ENCODE results near the gene ZFP90.
"Not testable (repeated sequence)": the region's sequence is repeated elsewhere in the genome, so short reads cannot be mapped to it uniquely, and the experiment has no call there.

ZFP90 gene

GRCh38 chr16:68517606-68518166, 21.4 kb upstream of the ZFP90 start:
- no peak for DNase-seq (ENCODE audit: low read depth in 2 of 2, low spot score in 1 of 2)

GRCh38 chr16:68519225-68519745, 19.8 kb upstream of the ZFP90 start:
- no peak for DNase-seq (ENCODE audit: low read depth in 2 of 2, low spot score in 1 of 2)

- peak; percentile 67 to 72 for DNase-seq (ENCODE audit: low read depth in 2 of 2, low spot score in 1 of 2)
Measured at GRCh38 chr16:68520649-68521086, 18.4 kb upstream of the ZFP90 start.

DNA sequence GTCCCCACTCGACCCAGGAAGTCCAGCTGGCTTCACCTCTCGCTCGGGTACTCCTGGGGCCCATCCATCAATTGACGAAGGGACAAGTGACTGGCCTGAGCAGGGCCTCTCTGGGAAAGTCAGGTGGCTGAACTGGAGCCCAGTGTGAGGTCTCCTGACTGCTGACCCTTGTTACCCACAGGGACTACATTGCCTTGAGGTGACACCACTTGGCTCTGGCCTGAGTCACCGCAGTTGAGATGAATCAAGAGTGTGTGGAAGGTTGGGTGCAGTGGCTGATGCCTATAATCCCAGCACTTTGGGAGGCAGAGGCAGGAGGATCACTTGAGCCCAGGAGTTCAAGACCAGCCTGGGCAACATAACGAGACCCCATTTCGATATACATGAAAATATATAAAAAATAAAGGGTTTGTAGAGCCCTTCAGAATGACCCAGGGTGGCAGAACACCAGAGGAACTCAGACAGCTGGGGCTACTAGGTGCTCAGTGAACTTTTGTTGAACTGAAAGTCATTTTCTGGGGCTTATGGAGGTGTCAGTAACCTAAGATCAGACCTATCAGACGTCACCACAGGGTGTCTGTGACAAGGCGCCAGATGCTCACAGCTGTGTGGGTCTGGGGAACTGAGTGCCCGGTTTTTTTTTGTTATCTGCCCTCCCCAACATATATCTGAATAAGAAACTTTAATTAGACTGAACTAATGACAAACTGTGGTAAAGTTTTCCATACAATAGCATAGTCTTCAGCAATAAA, 14.8 kb upstream of the ZFP90 start:
- DNase-seq (ENCODE audit: low read depth in 2 of 2, low spot score in 1 of 2): no peak

DNA sequence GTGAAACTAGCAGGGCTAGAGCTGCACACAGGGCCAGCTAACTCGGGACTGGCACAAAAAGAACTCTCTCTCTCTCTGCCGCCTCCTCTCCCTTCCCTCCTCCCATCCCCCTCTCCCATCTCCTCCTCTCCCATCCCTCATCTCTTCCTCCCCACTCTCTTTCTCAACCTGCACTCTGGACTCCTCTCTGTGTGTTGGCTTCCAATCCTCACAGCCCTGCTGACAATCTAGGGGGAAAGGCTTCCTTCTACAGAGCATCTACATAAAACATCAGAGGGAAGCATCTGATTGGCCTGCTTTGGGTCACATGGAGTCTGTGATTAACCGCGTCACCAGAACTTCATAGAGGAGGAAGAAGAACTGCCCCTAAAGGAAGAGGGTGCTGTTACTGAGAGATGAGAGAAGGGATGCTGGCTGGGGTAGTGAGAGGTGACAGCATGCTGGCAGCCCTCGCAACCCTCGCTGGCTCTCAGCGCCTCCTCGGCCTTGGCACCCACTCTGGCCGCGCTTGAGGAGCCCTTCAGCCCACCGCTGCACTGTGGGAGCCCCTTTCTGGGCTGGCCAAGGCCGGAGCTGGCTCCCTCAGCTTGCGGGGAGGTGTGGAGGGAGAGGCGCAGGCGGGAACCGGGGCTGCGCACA, 12.8 kb upstream of the ZFP90 start:
- no peak for DNase-seq (ENCODE audit: low read depth in 2 of 2, low spot score in 1 of 2)

GRCh38 chr16:68526782-68527145, 12.3 kb upstream of the ZFP90 start:
- no peak for DNase-seq (ENCODE audit: low read depth in 2 of 2, low spot score in 1 of 2)

- no peak for DNase-seq (ENCODE audit: low read depth in 2 of 2, low spot score in 1 of 2)
Measured at GRCh38 chr16:68528233-68528632, 10.9 kb upstream of the ZFP90 start.

DNA sequence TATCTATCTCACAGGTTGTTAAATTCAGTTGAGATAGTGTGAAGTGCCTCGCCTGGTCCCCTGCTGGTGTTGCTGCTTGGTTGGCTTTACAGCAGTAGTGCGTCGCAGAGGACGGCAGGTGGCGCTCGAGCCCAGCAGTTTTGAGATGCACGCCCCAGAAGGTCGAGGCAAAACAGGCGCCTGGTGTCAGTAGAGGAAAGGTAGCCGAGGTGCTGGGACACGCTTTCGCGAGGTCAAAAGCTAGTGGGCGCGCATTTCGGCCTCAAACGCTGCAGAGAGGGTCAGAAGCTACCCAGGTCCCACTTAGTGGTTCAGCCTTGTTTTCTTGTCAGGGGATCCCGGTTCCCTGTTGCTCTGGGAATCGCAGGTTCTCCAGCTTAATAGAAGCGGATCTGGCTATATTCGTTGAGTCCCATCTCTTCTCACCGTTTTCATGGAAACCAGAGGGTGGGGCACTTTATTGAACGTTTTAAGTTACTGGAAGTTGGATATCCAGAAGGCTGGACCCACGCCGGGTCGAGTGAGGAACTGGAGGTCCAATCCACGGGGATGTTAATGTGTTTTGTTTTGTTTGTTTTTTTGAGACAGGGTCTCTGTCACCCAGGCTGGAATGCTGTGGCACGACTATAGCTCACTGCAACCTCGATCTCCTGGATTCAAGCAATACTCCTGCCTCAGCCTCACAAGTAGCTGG, 10.3 kb upstream of the ZFP90 start:
- peak; percentile 66 to 87 for DNase-seq (ENCODE audit: low read depth in 2 of 2, low spot score in 1 of 2)

GRCh38 chr16:68529608-68529930, 9.5 kb upstream of the ZFP90 start:
- DNase-seq (ENCODE audit: low read depth in 2 of 2, low spot score in 1 of 2): no peak

- DNase-seq (ENCODE audit: low read depth in 2 of 2, low spot score in 1 of 2): peak; percentile 74 to 79
Measured at GRCh38 chr16:68529931-68530701, 9.0 kb upstream of the ZFP90 start.

DNA sequence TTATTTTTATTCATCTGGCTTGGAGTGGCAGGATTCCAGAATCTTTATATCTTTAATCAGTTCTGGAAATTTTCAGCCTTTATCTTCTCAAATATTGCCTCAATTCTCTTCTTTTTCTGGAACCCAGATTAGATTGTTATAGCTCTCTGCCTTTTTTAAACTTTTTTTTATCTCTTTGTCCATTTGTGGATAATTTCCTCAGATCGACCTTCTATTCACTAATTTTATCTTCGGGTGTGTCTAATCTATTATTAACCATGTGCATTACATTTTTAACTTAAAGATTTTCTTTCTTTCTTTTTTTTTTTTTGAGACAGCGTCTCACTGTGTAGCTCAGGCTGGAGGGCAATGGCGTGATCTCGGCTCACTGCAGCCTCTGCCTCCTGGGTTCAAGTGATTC, 5.2 kb upstream of the ZFP90 start:
- DNase-seq (ENCODE audit: low read depth in 2 of 2, low spot score in 1 of 2): no peak

DNA sequence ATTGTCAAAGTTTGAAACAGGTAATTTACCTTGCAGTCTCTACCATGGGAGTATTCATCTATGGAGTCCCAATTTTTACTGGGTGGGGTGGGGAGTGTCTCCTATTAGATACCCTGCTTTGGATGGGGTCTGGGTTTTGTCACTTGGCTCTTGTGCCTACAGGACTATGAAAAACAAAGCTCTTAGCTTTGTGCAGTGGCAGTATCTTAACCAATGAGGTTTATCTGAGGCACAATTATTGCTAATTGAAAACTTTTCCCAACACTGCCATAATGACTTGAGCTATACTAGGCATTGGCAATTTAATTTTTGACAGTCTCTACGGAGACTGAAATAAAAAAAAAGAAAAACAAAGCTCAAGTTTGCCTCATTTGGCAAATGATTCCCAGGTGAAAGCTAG, 3.8 kb upstream of the ZFP90 start:
- no peak for DNase-seq (ENCODE audit: low read depth in 2 of 2, low spot score in 1 of 2)

- DNase-seq (ENCODE audit: low read depth in 2 of 2, low spot score in 1 of 2): no peak
Measured at GRCh38 chr16:68539711-68540239, 684 bp downstream of the ZFP90 start.

GRCh38 chr16:68548947-68549346, 9.9 kb downstream of the ZFP90 start:
- DNase-seq (ENCODE audit: low read depth in 2 of 2, low spot score in 1 of 2): no peak

DNA sequence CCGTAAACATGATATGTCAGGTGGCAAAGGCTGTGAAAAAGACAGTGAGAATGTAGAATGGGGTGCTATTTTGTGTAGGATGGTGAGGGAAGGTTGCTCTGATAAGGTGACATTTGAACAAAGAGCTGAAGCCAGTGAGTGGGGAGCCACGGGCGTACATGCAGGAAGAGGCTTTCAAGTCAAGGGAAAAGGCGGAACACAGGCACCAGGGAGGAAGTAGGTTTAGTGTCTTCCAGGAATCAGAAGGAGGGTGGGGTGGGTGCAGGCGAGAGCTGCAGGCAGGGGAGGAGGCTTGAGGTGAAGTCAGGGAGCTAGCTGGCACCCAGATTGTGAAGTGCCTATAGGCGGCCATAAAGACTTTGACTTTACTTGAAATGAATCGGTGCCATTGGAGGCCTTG, 14.1 kb downstream of the ZFP90 start:
- no peak for DNase-seq (ENCODE audit: low read depth in 2 of 2, low spot score in 1 of 2)

DNA sequence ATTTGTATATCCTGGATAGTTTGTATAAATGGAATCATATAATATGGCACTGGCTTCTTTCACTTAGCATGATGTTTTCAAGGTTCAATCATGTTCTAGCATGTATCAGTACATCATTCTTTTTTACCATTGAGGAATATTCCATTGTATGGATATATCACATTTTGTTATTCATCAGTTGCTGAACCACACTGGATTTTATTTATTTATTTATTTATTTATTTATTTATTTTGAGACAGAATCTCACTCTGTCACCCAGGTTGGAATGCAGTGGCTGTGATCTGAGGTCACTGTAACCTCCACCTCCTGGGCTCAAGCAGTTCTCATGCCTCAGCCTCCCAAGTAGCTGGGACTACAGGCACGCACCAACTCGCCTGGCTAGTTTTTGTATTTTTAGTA, 21.2 kb downstream of the ZFP90 start:
- DNase-seq (ENCODE audit: low read depth in 2 of 2, low spot score in 1 of 2): not testable (repeated sequence)

GRCh38 chr16:68563631-68564381, 24.7 kb downstream of the ZFP90 start:
- DNase-seq (ENCODE audit: low read depth in 2 of 2, low spot score in 1 of 2): no peak

DNA sequence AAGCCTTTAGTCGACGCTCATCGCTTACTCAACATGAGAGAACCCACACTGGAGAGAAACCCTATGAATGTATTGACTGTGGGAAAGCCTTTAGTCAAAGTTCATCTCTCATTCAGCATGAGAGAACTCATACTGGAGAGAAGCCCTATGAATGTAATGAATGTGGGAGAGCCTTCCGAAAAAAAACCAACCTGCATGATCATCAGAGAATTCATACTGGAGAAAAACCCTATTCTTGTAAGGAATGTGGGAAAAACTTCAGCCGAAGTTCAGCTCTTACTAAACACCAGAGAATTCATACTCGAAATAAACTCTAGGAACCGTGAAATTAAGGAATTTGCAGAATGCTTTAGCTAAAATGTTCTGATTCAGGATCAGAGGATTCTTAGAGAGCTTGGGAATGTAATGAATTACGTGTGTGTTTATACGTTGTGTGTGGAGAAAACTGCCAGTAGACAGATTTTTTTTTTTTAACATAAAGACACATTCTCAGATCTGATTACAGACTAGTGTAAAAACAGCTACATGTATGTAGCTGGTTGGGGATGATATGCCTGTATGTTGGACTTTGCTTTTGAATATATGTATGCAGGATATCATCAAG, 25.4 kb downstream of the ZFP90 start:
- DNase-seq (ENCODE audit: low read depth in 2 of 2, low spot score in 1 of 2): no peak

DNA sequence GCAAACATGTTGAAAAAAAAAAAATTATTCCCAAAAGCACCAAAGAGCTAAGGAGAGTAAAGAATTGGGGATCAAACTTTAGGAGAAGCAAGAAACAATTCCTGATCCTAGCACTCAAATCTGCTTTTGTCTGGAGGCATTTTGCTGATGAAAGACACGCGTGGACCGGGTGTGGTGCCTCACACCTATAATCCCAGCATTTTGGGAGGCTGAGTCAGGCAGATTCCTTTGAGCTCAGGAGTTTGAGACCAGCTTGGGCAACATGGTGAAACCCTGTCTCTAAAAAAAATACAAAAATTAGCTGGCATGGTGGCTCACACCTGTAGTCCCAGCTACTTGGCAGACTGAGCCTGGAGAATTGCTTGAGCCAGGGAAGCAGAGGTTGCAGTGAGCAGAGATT, 35.4 kb downstream of the ZFP90 start:
- no peak for DNase-seq (ENCODE audit: low read depth in 2 of 2, low spot score in 1 of 2)

GRCh38 chr16:68575082-68575481, 36.0 kb downstream of the ZFP90 start:
- DNase-seq (ENCODE audit: low read depth in 2 of 2, low spot score in 1 of 2): no peak

Measured in stimulated activated CD8-positive, alpha-beta memory T cell treated with anti-CD3 and anti-CD28 coated beads, Interleukin-4, amount 100 ng/mL, for 4 hours (primary cell).